Neutrophil (primary cell): ENCODE data around the gene DYNC2LI1.

Experiments
- H3K27ac ChIP-seq: fragments of 200-600 bp; sonication (generic); 2 replicates; pipeline ENCODE4 v1.5.1; 2016; ENCODE audit warnings: mild to moderate bottlenecking, moderate library complexity
- H3K27me3 ChIP-seq: fragments of 200-600 bp; sonication (generic); 2 replicates; pipeline ENCODE4 v1.6.0; 2016; ENCODE audit warnings: mild to moderate bottlenecking
- H3K36me3 ChIP-seq: fragments of 200-600 bp; sonication (generic); 2 replicates; pipeline ENCODE4 v1.5.1; 2017
- H3K4me1 ChIP-seq, 2 experiments: fragments of 200-600 bp in 1 of 2; sonication (generic) in 1 of 2; 1 replicate in 1 of 2; 2 replicates in 1 of 2; pipeline versions ENCODE4 v1.5.1 to v1.6.1; 2013 to 2016; ENCODE audit warnings: low read depth in 1 of 2, low read length in 1 of 2, mild to moderate bottlenecking in 1 of 2, moderate library complexity in 1 of 2; ENCODE audit not compliant: control insufficient read depth in 1 of 2, insufficient read depth in 1 of 2
- H3K4me3 ChIP-seq, 2 experiments: fragments of 200-600 bp in 1 of 2; sonication (generic) in 1 of 2; 1 replicate in 1 of 2; 2 replicates in 1 of 2; pipeline ENCODE4 v1.5.1; 2013 to 2016; ENCODE audit warnings: low read depth in 1 of 2, low read length in 1 of 2, mild to moderate bottlenecking in 1 of 2, moderate library complexity in 1 of 2
- H3K9me3 ChIP-seq: fragments of 200-600 bp; sonication (generic); 2 replicates; pipeline ENCODE4 v1.5.1; 2016
- CTCF ChIP-seq: fragments of 200-600 bp; sonication (generic); IDR thresholded peaks from 2 replicates; pipeline ENCODE4 v1.5.1; 2016; ENCODE audit warnings: antibody characterized with exemption

The DYNC2LI1 gene

DNA sequence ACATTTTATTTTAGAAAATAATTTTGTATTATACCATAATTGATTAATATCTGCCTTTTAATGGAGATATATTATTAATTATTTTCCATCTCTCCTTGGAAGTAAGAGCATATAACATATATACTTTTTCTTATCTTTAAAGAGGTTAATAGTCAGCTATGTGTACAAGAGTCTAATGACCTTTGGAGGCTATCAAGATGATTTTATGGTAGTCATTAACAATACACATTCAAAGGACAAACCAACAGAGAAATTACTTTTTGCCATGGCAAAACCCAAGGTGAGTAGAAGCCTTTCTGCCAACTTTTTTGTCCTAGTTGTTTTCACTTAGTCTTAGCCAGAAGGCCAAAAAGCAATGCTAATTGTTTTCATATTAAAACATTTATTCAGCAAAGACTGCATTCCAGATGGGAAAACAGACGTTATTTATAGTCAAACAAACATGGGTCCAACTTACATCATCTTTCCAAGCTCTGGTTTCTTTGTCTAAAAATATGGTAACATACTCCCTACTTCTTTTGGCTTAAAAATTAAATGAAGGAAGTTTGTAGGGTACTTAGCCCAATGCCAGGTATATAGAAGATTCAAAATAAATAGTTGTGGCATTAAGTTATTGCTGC is 9.6 kb upstream of the DYNC2LI1 start:
- H3K9me3 ChIP-seq, result no peaks in the 10 kb centered on the region
- no peak overlapping the region for H3K4me3 ChIP-seq
- H3K27ac ChIP-seq, result no peak overlapping the region
- H3K36me3 ChIP-seq, result no peaks in the 10 kb centered on the region
- TF ChIP-seq CTCF, result no peak
- peaks cover 10 to 11% of the 10 kb centered on the region in 2 experiments for H3K4me1 ChIP-seq
- peaks cover 35% of the 10 kb centered on the region for H3K27me3 ChIP-seq

DNA sequence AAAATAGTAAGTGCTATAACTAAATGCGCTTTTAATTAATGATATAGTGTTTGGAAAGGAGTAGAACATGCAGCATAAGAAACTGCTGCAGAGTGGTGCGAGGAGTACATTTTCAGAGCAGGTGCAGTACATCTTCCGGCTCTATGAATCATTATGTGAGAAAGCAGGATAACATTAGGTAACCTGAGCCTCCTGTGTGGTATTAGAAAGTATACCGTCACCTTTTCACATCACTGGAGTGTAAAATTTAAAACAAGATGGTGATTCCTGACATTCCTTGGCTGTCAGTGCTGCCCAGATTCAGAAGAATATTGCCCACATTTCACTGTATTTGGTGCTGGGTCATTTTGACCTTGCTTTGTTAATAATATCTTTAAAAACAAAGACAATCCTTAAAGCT is 7.8 kb upstream of the DYNC2LI1 start:
- no peaks in the 10 kb centered on the region for H3K9me3 ChIP-seq
- peaks cover 3 to 4% of the 10 kb centered on the region in 2 experiments for H3K4me1 ChIP-seq
- peaks cover 40% of the 10 kb centered on the region for H3K27me3 ChIP-seq
- no peak for TF ChIP-seq CTCF
- H3K27ac ChIP-seq, result no peak overlapping the region
- no peaks in the 10 kb centered on the region for H3K36me3 ChIP-seq
- no peak overlapping the region for H3K4me3 ChIP-seq

DNA sequence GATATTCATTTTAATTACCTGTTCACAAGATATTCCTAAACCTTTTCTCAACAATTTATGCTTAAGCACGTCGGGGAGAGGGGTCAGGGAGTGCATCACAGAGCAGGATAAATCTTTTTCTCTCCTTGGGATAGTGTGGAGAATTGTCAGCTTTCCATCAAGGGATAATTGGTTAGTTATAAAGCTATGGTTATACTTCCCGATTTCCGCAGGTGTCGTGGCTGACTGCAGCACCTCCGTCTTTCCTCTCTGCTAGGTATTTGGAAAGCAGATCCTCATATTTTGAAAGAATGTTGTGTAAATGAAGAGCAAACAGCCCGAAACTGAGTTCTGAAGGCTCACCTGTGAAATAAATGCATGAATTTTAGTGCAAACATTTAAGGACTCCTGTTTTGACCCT is 778 bp downstream of the DYNC2LI1 start:
- H3K27ac ChIP-seq, result no peak overlapping the region
- TF ChIP-seq CTCF, result no peak

DNA sequence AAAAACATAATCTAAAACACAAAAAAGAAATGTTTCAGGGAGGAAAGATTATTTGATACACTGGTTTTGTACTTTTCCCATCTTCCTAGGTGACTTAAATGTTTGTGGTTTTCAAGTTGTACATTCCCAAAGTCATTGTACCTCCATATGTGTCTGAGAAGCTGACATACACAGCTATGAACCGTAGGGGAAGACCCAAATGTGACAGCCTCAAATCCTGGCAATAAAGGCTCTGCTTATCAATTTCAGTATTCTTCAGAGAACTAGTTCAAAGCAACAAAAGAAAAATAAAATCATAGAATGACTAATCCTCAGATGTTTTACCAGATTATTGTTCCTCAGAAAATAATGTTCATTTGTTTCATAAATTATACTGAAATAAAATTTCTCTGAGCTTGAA is 2.5 kb downstream of the DYNC2LI1 start:
- Histone ChIP-seq H3K27ac (no peak overlapping the region), H3K9me3 (no peaks in the 10 kb centered on the region), H3K36me3 (no peaks in the 10 kb centered on the region), H3K4me3 (no peak overlapping the region), H3K4me1 (peaks cover 9 to 16% of the 10 kb centered on the region in 2 experiments), H3K27me3 (no peaks in the 10 kb centered on the region)
- TF ChIP-seq CTCF, result no peak

More for the DNA sequence above, 778 bp downstream of the DYNC2LI1 start:
- H3K9me3 ChIP-seq, result no peaks in the 10 kb centered on the region
- H3K4me3 ChIP-seq, result peak overlapping the region; percentile 64 to 77
- peaks cover 4% of the 10 kb centered on the region for H3K27me3 ChIP-seq
- H3K36me3 ChIP-seq, result no peaks in the 10 kb centered on the region
- H3K4me1 ChIP-seq, result peaks cover 9 to 16% of the 10 kb centered on the region in 2 experiments

DNA sequence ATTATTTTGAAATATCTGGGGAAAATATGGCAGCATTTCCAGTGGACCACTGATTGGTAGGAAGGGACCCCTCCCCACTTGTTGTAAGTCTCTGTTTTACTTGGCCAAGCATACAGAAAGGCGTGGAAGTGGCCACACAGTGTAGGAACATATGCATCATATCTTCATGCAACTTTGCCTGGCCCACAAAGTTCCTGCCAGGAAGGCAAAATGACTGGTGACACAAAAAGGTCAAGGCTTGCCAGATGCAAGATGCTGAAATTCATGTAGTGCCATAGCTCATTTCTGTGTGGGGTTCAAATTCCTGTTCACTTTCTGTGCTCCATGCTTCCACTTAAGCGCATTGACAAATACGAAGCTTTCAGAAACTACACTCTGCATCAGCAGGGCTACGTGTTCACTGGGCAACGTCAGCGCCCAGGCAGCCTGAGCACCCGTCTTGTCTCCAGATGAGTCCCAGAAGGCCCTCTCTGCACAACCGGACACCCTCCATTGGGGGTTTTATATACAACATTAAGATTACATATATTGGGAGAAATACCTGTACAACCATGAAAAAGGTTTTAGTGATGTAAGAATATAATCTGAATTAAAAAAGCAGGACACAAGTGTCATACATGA is 3.6 kb downstream of the DYNC2LI1 start:
- Histone ChIP-seq H3K4me3 (no peak overlapping the region), H3K27me3 (no peaks in the 10 kb centered on the region), H3K9me3 (no peaks in the 10 kb centered on the region), H3K36me3 (no peaks in the 10 kb centered on the region), H3K4me1 (peaks cover 9 to 16% of the 10 kb centered on the region in 2 experiments), H3K27ac (no peak overlapping the region)
- TF ChIP-seq CTCF, result no peak
